GM20000 (cell line): ENCODE measurements around the gene DGKG.

Source experiments
- DNase-seq: peaks from one replicate; pipeline ENCODE4 v3.0.0; 2012; ENCODE audit warnings: low spot score
- CTCF ChIP-seq: IDR thresholded peaks from 2 replicates; pipeline ENCODE4 v1.5.1; 2012; ENCODE audit warnings: mild to moderate bottlenecking, control low read depth; ENCODE audit errors: extremely low read depth, missing control alignments

DGKG gene

GRCh38 chr3:186394566-186395217 is 32.7 kb upstream of the DGKG start:
- TF ChIP-seq CTCF: no peak
- DNase-seq: no peak

- no peak for DNase-seq
- no peak for TF ChIP-seq CTCF
Observed at GRCh38 chr3:186386883-186387560, 25.0 kb upstream of the DGKG start.

GRCh38 chr3:186385856-186386602 is 24.0 kb upstream of the DGKG start:
- no peak for DNase-seq

DNA sequence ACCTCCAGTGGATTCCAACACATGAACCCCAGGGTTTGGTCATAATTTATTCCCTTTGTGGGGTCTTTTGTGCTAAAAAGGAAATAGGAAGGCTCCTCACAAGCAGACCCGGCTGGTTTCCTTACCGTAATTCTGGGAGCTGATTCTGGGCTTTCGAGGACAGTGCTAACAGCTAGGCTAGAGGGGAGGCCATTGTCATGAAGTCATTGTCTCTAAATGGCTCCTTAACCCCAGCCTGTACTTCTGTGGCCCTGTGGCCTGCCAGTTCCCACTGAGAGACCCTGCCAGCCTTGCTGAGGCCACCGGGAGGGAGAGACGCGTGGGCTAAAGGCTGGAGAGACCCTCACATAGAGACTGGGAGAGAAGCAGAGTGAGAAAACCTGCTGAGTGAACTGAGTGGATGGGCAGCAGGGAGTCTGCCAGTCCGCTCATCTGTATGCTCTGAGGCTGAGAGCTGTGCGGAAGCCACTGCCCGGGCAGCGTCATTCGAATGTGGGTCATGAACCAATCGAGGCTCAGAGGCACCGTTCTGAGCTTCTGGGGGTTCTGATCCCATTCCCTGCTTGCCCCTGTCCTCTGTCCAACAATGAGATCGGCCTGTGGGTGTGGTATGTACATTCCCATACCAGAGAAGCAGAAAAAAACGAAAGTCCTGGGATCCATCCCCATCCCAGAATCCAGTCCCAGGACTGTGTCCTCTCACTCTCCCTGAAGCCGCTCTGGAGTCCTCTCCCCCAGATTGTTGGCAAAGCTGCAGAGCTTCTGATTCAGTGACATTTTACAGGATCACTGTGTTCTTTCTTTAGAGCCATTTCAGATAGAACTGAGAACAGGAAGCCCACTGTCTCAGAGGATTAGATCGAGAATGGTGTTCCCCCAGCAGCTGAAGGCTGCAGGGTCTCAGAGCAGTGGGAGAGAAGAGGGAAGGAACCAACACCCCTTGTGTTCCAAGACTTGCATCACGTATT is 21.3 kb upstream of the DGKG start:
- no peak for DNase-seq
- TF ChIP-seq CTCF: no peak

More at GRCh38 chr3:186385856-186386602, 24.0 kb upstream of the DGKG start:
- no peak for TF ChIP-seq CTCF

DNA sequence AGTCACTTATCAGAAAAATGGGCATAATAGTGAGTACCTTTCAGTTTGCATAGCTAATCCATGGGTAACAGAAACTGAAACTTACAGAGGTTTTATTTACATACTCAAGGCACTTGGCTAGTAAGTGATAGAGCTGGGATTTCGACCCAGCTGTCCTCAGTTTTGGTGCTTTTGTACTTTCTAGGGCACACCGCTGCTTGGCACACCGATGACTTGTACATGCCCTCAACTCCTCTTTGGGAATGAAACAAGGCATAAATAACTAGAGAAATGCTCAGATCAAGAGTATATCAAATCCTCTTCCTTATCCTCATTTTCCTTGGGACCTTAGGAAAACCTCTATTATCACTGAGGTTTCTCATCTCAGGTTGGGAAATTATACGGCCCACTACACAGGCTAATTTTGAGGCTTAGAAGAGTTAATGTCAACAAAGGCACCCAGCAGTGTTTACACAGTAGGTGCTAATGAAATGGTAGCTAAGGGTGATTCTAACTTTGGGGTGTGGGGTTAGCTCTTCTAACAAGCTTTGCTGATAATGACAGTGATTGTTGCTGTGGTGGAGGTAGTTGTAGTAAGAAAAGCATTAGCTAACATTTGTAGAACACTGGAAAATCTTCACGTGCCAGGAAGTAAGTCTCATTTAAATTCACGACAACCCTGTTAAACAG is 20.3 kb upstream of the DGKG start:
- TF ChIP-seq CTCF: no peak
- DNase-seq: no peak

DNA sequence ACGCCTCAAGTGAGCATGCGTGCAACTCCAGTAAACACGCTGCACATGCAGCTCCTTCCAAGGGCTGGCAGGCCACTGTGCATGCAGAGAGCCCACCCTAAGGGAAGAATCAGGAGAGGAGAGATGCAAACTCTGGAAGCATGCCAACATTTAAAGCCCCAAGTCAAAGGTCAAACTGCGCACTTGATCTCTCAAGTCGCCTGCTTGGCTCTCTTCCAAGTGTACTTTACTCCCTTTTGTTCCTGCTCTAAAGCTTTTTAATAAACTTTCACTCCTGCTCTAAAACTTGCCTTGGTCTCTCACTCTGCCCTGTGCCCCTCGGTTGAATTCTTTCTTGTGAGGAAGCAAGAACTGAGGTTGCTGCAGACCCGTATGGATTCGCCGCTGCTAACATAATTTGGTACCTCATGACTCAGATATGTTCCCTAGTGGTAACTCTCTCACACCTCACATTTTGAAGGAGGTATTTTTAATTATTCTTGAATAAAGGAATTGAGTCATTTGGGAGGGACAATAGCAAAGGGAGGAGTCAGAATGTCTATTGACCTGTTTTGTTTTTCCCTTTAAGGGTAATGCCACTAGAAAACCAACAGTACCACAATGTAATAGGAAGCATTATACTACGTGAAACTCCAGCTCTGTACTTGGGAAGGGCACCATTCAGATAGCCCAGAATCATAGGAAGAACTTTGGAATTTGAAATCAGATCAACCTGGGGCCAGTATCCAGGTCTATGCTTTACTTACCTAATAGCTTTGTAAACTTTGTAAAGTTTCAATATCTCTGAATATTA is 19.6 kb upstream of the DGKG start:
- DNase-seq: no peak
- no peak for TF ChIP-seq CTCF
